Subcutaneous adipose tissue (tissue), 4 donors: ENCODE data around the gene AADAT. TPM values are rescaled to one million over a fixed set of nuclear protein-coding genes. Genes with fewer than 3 reads are reported as not detected.

Experiments
- CTCF ChIP-seq: fragments of 450-650 bp; IDR thresholded peaks from one replicate; pipeline ENCODE4 v1.5.1; 2016; ENCODE audit warnings: low read depth, mild to moderate bottlenecking, control low read depth, antibody characterized with exemption, moderate library complexity
- total RNA-seq, 4 donors: library from RNA; depleted of rRNA; stranded (reverse); fragments of >200 nt; gene quantifications; one replicate each; pipeline ENCODE4 v1.1.0, GENCODE V29; 2016

Gene AADAT
- total RNA-seq, 4 donors from 2014 or later, result 4.1 to 8.8 (median 5.6) TPM

DNA sequence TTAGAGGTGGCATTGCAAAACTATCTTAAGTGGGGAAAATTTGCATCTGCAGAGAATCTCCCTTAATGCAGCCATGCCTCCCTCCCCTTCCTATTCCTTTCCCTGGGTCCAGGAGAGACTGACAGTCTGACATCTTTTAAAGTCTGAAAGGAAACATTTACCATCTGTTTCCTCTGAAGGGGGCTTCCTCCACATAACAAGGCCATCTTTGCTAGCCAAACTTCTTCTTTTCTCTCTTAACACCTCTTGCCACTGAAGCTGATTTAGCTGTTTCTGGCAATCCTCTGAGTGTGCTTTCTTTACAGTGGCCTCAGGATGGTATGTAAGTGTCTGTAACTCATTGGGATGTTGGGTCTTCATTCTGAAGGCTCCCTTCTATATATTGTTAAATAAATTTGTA, 34.6 kb upstream of the AADAT start:
- TF ChIP-seq CTCF, result no peak

DNA sequence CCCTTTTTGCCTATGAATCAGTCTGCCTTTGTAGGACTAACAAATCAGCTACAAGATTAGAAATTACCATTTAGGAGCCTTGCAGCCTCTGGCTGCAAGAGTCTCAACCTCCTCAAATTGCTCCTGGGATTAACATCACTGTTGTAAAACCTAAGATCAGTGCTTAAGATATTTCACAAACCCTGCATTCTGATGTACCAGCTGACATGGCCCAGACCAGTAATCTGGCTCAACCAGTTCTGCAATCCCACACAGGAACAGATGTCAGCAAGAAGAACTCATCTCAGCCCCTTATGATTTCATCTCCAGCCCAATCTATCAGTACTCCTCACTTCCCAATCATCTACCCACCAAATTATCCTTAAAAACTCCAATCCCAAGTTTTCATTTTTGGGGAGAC, 32.5 kb upstream of the AADAT start:
- TF ChIP-seq CTCF, result no peak

- no peak for TF ChIP-seq CTCF
These were observed 24.9 kb upstream of the AADAT start for GRCh38 chr4:170114636-170115035.

GRCh38 chr4:170111546-170111945, 21.8 kb upstream of the AADAT start:
- TF ChIP-seq CTCF, result no peak

DNA sequence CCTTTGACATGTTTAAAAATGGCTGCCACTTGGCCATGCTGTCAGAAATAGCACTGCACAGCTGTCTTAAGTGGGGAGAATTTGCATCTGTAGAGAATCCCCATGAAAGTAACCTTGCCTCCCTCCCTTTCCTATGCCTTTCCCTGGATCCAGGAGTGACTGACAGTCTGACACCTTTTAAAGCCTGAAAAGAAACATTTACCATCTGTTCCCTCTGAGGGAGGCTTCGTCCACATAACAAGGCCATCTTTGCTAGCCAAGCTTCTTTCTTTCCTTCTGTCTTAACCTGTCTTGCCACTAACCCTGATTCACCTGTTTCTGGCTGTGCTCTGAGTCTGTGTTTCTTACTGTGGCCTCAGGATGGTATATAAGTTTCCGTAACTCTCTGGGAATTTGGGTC, 21.3 kb upstream of the AADAT start:
- TF ChIP-seq CTCF, result no peak

DNA sequence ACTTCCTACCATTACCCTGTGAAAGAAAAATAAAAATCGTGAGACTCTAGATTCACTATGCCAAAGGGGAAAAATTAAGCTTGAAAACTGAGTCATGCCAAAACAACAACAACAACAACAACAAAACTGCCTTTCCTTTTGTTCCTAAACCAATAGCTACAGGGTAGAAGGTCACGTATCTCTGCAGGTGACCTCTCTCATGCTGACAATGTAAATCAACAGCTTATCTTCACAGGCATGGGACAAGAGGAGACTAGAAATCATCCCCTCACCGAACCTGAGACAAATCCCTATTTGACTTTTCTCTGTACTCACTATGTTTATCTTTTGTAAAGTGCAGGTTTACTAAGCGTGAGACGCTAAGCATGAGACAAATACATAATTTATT, 20.5 kb upstream of the AADAT start:
- TF ChIP-seq CTCF, result no peak

DNA sequence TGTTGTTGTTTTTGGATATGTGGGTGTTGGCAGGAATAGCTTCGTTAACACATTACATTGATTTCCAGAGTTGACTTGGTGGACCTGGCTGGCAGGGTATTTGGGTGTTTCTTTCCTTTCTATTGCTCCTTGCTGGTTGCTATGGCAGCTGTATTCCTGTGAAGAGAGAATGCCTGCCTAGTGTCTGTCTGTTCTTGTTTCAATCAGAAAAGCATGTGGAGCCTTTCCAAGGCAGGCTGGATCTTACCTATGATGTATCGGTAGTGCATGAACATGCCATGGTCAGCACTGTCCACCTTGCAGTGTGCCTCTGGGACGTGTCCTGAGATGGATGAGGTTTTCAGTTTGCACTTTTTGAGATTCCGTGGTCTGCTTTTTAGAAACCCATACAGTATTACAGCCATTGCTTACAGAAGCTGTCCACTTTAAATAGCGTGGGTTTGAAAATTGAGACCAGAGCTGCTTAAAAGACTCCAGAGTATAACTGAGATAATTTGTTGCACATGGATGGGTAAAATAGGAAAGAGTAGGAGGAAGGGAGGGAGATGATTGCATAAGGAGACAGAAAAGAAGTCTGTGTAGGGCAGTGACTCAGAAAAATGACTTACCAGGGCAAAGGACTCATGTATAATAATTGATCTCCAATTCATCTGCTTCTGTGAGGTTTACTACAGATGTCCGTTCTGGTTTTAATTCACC, 20.0 kb upstream of the AADAT start:
- no peak for TF ChIP-seq CTCF
